MCF 10A (cell line): ENCODE measurements around the gene GJC1. TPM values are rescaled to one million over a fixed set of nuclear protein-coding genes. Genes with fewer than 3 reads are reported as not detected.

Source experiments
- BruUV-seq: library from RNA; stranded (reverse); fragments of 400-500 nt; replicated peaks from 2 replicates; lab custom pipeline; 2021; lab: Mats Ljungman, UMichigan
- CTCF ChIA-PET: fragments of 300-600 bp; sonication (Branson Sonifier 250); formaldehyde crosslinking; extraction: SDS; loops from one replicate; lab custom pipeline; 2021; ENCODE audit warnings: antibody characterized with exemption, inconsistent platforms; lab: Yijun Ruan, JAX
- POLR2A ChIA-PET: fragments of 300-600, 350-650 bp; sonication (Branson Sonifier 250); formaldehyde crosslinking; extraction: SDS; loops from one replicate; lab custom pipeline; 2020; ENCODE audit warnings: antibody characterized with exemption, inconsistent platforms; lab: Yijun Ruan, JAX
- DNase-seq: peaks from one replicate; pipeline ENCODE4 v3.0.0-alpha.2; 2018; ENCODE audit not compliant: unreplicated experiment
- H3K27ac Mint-ChIP-seq: one replicate; pipeline ENCODE4 v1.8.0; 2022; ENCODE audit warnings: mild to moderate bottlenecking, low read depth, mixed read lengths; ENCODE audit not compliant: unreplicated experiment
- H3K27me3 Mint-ChIP-seq: one replicate; pipeline ENCODE4 v1.8.0; 2022; ENCODE audit warnings: mixed read lengths; ENCODE audit not compliant: insufficient read depth, unreplicated experiment
- H3K36me3 Mint-ChIP-seq: one replicate; pipeline ENCODE4 v1.8.0; 2022; ENCODE audit warnings: mild to moderate bottlenecking, moderate library complexity, mixed read lengths; ENCODE audit not compliant: insufficient read depth, unreplicated experiment
- H3K4me1 Mint-ChIP-seq: one replicate; pipeline ENCODE4 v1.8.0; 2022; ENCODE audit warnings: mixed read lengths; ENCODE audit not compliant: insufficient read depth, unreplicated experiment
- H3K4me3 Mint-ChIP-seq: one replicate; pipeline ENCODE4 v1.8.0; 2022; ENCODE audit warnings: mild to moderate bottlenecking, moderate library complexity, mixed read lengths; ENCODE audit not compliant: unreplicated experiment
- H3K9me3 Mint-ChIP-seq: one replicate; pipeline ENCODE4 v1.8.0; 2022; ENCODE audit warnings: mixed read lengths; ENCODE audit not compliant: unreplicated experiment
- CTCF ChIP-seq: fragments of 200-600 bp; IDR thresholded peaks from one replicate; pipeline ENCODE4 v1.8.0; 2022; ENCODE audit warnings: antibody characterized with exemption, mild to moderate bottlenecking; ENCODE audit not compliant: unreplicated experiment
- intact Hi-C: fragments of 100-400 bp; cut with micrococcal nuclease; formaldehyde crosslinking; loops from 2 replicates; pipeline ENCODE4 v1.14.1; 2022
- total RNA-seq: library from RNA; stranded (reverse); gene quantifications from 2 replicates; pipeline ENCODE4 v1.2.3, GENCODE V29; 2022

GJC1 gene
- total RNA-seq, 1 experiment from 2014 or later, result 6.9 TPM

- DNase-seq, result no peak
- Mint-ChIP-seq H3K4me3 (no peak overlapping the region), H3K27ac (peak overlapping the region; percentile 27), H3K9me3 (no peaks in the 10 kb centered on the region), H3K4me1 (peaks cover 10% of the 10 kb centered on the region), H3K27me3 (no peaks in the 10 kb centered on the region), H3K36me3 (peaks cover 4% of the 10 kb centered on the region)
- no peak for TF ChIP-seq CTCF
- no TSS peak for BruUV-seq
- CTCF ChIA-PET, result interaction anchor here (0.9 to 2.4 kb wide), 2 partner anchors 16 to 67 kb away, joined by 6 to 10 read pairs; no protein-coding TSS in a partner anchor
- POLR2A ChIA-PET, result interaction anchor here (1.4 kb wide), 1 partner anchor 33 kb away, joined by 3 read pairs; no protein-coding TSS in a partner anchor
- intact Hi-C loops, result no loop called here
Observed at GRCh38 chr17:44795421-44795820, 34.7 kb downstream of the GJC1 start.

GRCh38 chr17:44794851-44795413, 35.2 kb downstream of the GJC1 start:
- Mint-ChIP-seq H3K36me3 (peaks cover 4% of the 10 kb centered on the region), H3K27me3 (no peaks in the 10 kb centered on the region), H3K9me3 (no peaks in the 10 kb centered on the region), H3K4me1 (peaks cover 10% of the 10 kb centered on the region), H3K4me3 (no peak overlapping the region), H3K27ac (peak overlapping the region; percentile 27)
- intact Hi-C loops, result no loop called here
- CTCF ChIA-PET, result interaction anchor here (0.9 to 2.4 kb wide), 3 partner anchors 16 to 68 kb away, joined by 3 to 10 read pairs (median 6); no protein-coding TSS in a partner anchor
- POLR2A ChIA-PET, result interaction anchor here (1.4 kb wide), 1 partner anchor 34 kb away, joined by 3 read pairs; no protein-coding TSS in a partner anchor
- DNase-seq, result peak; percentile 47
- no peak for TF ChIP-seq CTCF
- no TSS peak for BruUV-seq

GRCh38 chr17:44793885-44794842, 35.9 kb downstream of the GJC1 start:
- intact Hi-C loops, result no loop called here
- TF ChIP-seq CTCF, result no peak
- Mint-ChIP-seq H3K4me3 (no peak overlapping the region), H3K4me1 (peaks cover 10% of the 10 kb centered on the region), H3K27ac (peak overlapping the region; percentile 27), H3K9me3 (no peaks in the 10 kb centered on the region), H3K36me3 (peaks cover 4% of the 10 kb centered on the region), H3K27me3 (no peaks in the 10 kb centered on the region)
- ChIA-PET POLR2A (interaction anchor here (1.4 kb wide), 1 partner anchor 35 kb away, joined by 3 read pairs; no protein-coding TSS in a partner anchor), CTCF (interaction anchor here (0.9 to 2.4 kb wide), 3 partner anchors 15 to 68 kb away, joined by 3 to 10 read pairs (median 6); no protein-coding TSS in a partner anchor)
- no peak for DNase-seq
- no TSS peak for BruUV-seq

- Mint-ChIP-seq H3K4me3 (no peak overlapping the region), H3K9me3 (no peaks in the 10 kb centered on the region), H3K4me1 (peaks cover 10% of the 10 kb centered on the region), H3K36me3 (peaks cover 4% of the 10 kb centered on the region), H3K27ac (no peak overlapping the region), H3K27me3 (peaks cover 1% of the 10 kb centered on the region)
- no TSS peak for BruUV-seq
- no peak for TF ChIP-seq CTCF
- CTCF ChIA-PET, result interaction anchor here (0.6 to 0.8 kb wide), 2 partner anchors 73 to 108 kb away, joined by 3 read pairs; no protein-coding TSS in a partner anchor
- DNase-seq, result no peak
- POLR2A ChIA-PET, result no interaction called here
- intact Hi-C loops, result no loop called here
Observed at GRCh38 chr17:44792276-44792675, 37.8 kb downstream of the GJC1 start.
